Prostate gland (tissue), 2 donors: Measurements from ENCODE around the gene SLC51A. TPM values are rescaled to one million over a fixed set of nuclear protein-coding genes. Genes with fewer than 3 reads are reported as not detected.

Source experiments
- DNase-seq: peaks from one replicate; pipeline ENCODE4 v3.0.0-alpha.2; 2019; ENCODE audit warnings: low spot score
- H3K27ac ChIP-seq, 2 donors: fragments of 200-600 bp; sonication (generic); 2 replicates each; pipeline ENCODE4 v1.5.1; 2017 to 2019
- H3K27me3 ChIP-seq: fragments of 200-600 bp; sonication (generic); replicated peaks from 2 replicates; pipeline ENCODE4 v1.5.1; 2019; ENCODE audit not compliant: insufficient read depth
- H3K36me3 ChIP-seq, 2 donors: fragments of 200-600 bp; sonication (generic); 1 replicate in 1 of 2; 2 replicates in 1 of 2; pipeline versions ENCODE4 v1.5.1 to v1.8.1; 2017 to 2019
- H3K4me1 ChIP-seq: fragments of 200-600 bp; sonication (generic); replicated peaks from 2 replicates; pipeline ENCODE4 v1.5.1; 2019
- H3K4me3 ChIP-seq, 2 donors: fragments of 200-600 bp; sonication (generic); 2 replicates each; pipeline ENCODE4 v1.5.1; 2017 to 2019
- H3K9me3 ChIP-seq: fragments of 200-600 bp; sonication (generic); 2 replicates; pipeline ENCODE4 v1.5.1; 2017
- POLR2A ChIP-seq: fragments of 450-650 bp; IDR thresholded peaks from one replicate; pipeline ENCODE4 v1.6.1; 2016; ENCODE audit warnings: antibody characterized with exemption, mild to moderate bottlenecking
- POLR2AphosphoS5 ChIP-seq: sonication (generic); formaldehyde crosslinking; IDR thresholded peaks from one replicate; pipeline ENCODE4 v1.6.1; 2017; ENCODE audit warnings: antibody characterized with exemption
- WGBS: methylation state at CpG from one replicate; pipeline ENCODE4 v1.1.5; 2018; 5-methylcytosine and 5-hydroxymethylcytosine counted together
- intact Hi-C: fragments of 100-400 bp; cut with DNase I; formaldehyde crosslinking; loops from one replicate; pipeline ENCODE4 v1.14.2; 2022
- total RNA-seq, 2 donors: library from RNA; depleted of rRNA; stranded (reverse); fragments of >200 nt; gene quantifications; one replicate each; pipeline ENCODE4 v1.1.0, GENCODE V29; 2016
- TF ChIP-seq, protein P1 (sequence below), 4 experiments: fragments of 200-600 bp in 2 of 4; fragments of 450-650 bp in 2 of 4; sonication (generic) in 2 of 4; IDR thresholded peaks; 1 replicate in 3 of 4; 2 replicates in 1 of 4; pipeline ENCODE4 v1.5.1; 2016 to 2019; ENCODE audit warnings: antibody characterized with exemption in 4 of 4, mild to moderate bottlenecking in 2 of 4, moderate library complexity in 2 of 4

SLC51A gene
- total RNA-seq, 2 donors from 2014 or later: 0.55 to 32.1 TPM

DNA sequence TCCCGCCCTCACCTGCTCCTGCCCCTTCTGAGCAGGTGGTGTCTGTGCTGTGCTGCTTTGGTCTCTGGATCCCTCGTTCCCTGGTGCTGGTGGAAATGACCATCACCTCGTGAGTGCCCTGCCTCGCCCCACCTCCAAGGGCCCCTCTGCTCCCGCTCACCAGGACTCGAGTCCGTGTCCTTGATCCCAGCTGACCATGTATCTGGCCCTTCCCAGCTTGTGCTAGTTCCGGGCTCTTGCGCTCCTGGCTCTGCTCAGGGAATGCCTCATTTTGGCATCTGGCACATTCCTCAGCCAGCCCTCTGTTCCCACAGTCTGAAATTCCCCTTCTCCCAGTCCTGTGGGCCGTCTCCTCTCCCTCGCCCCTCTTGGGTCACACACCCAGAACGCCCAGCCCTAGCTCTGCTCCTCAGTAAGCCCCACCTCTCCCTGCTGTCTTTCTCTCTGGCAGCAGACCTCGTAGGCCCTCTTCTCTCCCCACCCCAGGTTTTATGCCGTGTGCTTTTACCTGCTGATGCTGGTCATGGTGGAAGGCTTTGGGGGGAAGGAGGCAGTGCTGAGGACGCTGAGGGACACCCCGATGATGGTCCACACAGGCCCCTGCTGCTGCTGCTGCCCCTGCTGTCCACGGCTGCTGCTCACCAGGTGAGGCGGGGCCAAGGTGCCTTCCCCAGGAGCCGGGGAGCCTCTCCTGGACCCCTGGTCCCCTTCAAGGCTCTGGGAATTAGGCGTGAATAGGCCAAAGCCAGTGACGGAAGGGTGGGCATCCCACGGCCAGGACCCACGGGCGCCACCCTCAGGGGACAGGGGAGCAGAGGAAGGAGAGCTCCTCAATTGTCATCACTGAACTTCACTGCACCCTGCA is 11.5 kb downstream of the SLC51A start:
- WGBS: 50% methylated on average over 24 of the region's 24 CpGs
- intact Hi-C loops: no loop called here
- Histone ChIP-seq H3K9me3 (no peaks in the 10 kb centered on the region), H3K4me1 (no peaks in the 10 kb centered on the region), H3K36me3 (no peaks in the 10 kb centered on the region), H3K27me3 (no peaks in the 10 kb centered on the region), H3K27ac (no peak overlapping the region), H3K4me3 (no peak overlapping the region)
- TF ChIP-seq POLR2AphosphoS5 (no peak), POLR2A (no peak)
- TF ChIP-seq, protein P1, sequence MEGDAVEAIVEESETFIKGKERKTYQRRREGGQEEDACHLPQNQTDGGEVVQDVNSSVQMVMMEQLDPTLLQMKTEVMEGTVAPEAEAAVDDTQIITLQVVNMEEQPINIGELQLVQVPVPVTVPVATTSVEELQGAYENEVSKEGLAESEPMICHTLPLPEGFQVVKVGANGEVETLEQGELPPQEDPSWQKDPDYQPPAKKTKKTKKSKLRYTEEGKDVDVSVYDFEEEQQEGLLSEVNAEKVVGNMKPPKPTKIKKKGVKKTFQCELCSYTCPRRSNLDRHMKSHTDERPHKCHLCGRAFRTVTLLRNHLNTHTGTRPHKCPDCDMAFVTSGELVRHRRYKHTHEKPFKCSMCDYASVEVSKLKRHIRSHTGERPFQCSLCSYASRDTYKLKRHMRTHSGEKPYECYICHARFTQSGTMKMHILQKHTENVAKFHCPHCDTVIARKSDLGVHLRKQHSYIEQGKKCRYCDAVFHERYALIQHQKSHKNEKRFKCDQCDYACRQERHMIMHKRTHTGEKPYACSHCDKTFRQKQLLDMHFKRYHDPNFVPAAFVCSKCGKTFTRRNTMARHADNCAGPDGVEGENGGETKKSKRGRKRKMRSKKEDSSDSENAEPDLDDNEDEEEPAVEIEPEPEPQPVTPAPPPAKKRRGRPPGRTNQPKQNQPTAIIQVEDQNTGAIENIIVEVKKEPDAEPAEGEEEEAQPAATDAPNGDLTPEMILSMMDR (IDR thresholded peaks at IDR 0.05): no peak
- DNase-seq: no peak

DNA sequence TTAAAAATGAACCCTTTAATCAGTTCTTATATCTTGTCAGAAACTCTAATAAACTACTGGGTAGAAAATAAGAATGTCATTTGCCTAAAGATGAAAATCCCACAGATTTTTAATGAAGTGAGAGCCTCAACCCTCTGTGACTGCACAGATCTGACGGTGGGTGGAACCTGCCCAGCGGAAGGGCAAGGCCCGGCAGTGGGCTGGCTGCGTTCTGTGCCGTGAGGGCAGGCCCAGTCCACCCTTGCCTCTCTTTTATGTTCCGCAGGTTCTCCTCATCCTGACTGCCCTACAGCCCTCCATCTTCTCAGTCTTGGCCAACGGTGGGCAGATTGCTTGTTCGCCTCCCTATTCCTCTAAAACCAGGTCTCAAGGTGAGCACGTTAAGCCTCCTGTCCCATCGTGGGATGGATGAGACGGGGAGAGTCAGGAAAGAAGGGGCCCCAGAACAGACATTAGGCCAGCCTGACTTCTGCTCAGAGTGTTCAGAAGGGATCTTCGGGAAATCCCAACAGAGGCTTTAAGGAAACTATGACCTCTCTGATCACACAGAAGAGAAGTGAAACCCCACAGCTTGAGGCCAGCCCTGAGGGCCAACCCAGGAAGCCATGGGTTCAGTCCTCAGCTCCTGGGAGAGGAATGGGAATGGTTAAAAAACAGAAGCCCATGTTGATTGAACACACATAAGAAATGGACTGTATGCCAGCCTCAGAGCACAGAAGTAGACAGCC is 16.0 kb downstream of the SLC51A start:
- intact Hi-C loops: no loop called here
- no peak for DNase-seq

DNA sequence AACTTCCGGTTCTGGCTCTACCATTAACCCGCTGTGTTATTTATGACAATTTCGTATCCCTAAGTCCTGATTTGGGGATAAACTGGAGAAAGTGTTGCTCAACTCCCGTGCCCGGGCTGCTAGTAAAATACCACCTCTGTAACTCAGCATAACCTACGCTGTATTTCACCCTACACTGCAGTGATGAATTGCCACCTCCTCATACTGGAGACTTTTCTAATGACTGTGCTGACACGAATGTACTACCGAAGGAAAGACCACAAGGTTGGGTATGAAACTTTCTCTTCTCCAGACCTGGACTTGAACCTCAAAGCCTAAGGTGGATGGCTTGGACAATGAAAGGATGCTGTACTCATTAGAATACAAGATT is 16.5 kb downstream of the SLC51A start:
- H3K27ac ChIP-seq: no peak overlapping the region
- no peak overlapping the region for H3K4me3 ChIP-seq
- intact Hi-C loops: no loop called here
- H3K27me3 ChIP-seq: no peaks in the 10 kb centered on the region
- no peaks in the 10 kb centered on the region for H3K36me3 ChIP-seq
- DNase-seq: no peak
- no peaks in the 10 kb centered on the region for H3K9me3 ChIP-seq
- TF ChIP-seq, protein P1 (IDR thresholded peaks at IDR 0.05): no peak
- TF ChIP-seq POLR2A (no peak), POLR2AphosphoS5 (no peak)
- WGBS: 86% methylated on average over 8 of the region's 8 CpGs
- no peaks in the 10 kb centered on the region for H3K4me1 ChIP-seq

More for the DNA sequence above, 16.0 kb downstream of the SLC51A start:
- Histone ChIP-seq H3K4me3 (no peak overlapping the region), H3K9me3 (no peaks in the 10 kb centered on the region), H3K4me1 (no peaks in the 10 kb centered on the region), H3K27ac (no peak overlapping the region), H3K36me3 (no peaks in the 10 kb centered on the region), H3K27me3 (no peaks in the 10 kb centered on the region)
- WGBS: 93% methylated on average over 12 of the region's 12 CpGs
- TF ChIP-seq POLR2A (no peak), POLR2AphosphoS5 (no peak)
- TF ChIP-seq, protein P1 (IDR thresholded peaks at IDR 0.05): no peak

GRCh38 chr3:196235452-196236122 is 19.3 kb downstream of the SLC51A start:
- no peaks in the 10 kb centered on the region for H3K9me3 ChIP-seq
- no peak overlapping the region for H3K4me3 ChIP-seq
- no peak for DNase-seq
- WGBS: 73% methylated on average over 12 of the region's 12 CpGs
- no peaks in the 10 kb centered on the region for H3K27me3 ChIP-seq
- H3K27ac ChIP-seq: no peak overlapping the region
- no peaks in the 10 kb centered on the region for H3K4me1 ChIP-seq
- TF ChIP-seq POLR2AphosphoS5 (no peak), POLR2A (no peak)
- TF ChIP-seq, protein P1 (IDR thresholded peaks at IDR 0.05): no peak
- H3K36me3 ChIP-seq: no peaks in the 10 kb centered on the region
- intact Hi-C loops: no loop called here
